Skeletal muscle satellite cell (primary cell): ENCODE results near the gene SFMBT1.

ENCODE experiments used
- H3K27me3 ChIP-seq: 2 replicates; pipeline ENCODE4 v1.7.0; 2013; ENCODE audit warnings: low read length; ENCODE audit not compliant: control insufficient read depth, insufficient read depth
- H3K36me3 ChIP-seq: 2 replicates; pipeline ENCODE4 v1.7.0; 2013; ENCODE audit warnings: mild to moderate bottlenecking, control low read depth, low read length; ENCODE audit not compliant: insufficient read depth
- H3K4me1 ChIP-seq: 2 replicates; pipeline ENCODE4 v1.7.0; 2013; ENCODE audit warnings: low read length; ENCODE audit not compliant: control insufficient read depth, insufficient read depth
- H3K4me2 ChIP-seq: 2 replicates; pipeline ENCODE4 v1.7.0; 2013; ENCODE audit warnings: mild to moderate bottlenecking, low read length
- H3K4me3 ChIP-seq: 2 replicates; pipeline ENCODE4 v1.7.0; 2013; ENCODE audit warnings: low read length
- H3K9ac ChIP-seq: 2 replicates; pipeline ENCODE4 v1.7.0; 2013; ENCODE audit warnings: mild to moderate bottlenecking, low read depth, low read length, moderate library complexity
- H3K9me3 ChIP-seq: replicated peaks from 2 replicates; pipeline ENCODE4 v1.7.0; 2013; ENCODE audit warnings: mild to moderate bottlenecking, control low read depth, low read length

The SFMBT1 gene

GRCh38 chr3:53030619-53031449 lies 15.0 kb downstream of the SFMBT1 start:
- H3K27me3 ChIP-seq: no peaks in the 10 kb centered on the region
- no peaks in the 10 kb centered on the region for H3K9me3 ChIP-seq
- no peak overlapping the region for H3K4me2 ChIP-seq
- H3K9ac ChIP-seq: no peak overlapping the region
- no peak overlapping the region for H3K4me3 ChIP-seq
- H3K36me3 ChIP-seq: no peaks in the 10 kb centered on the region
- no peaks in the 10 kb centered on the region for H3K4me1 ChIP-seq

GRCh38 chr3:53028641-53029040 lies 17.2 kb downstream of the SFMBT1 start:
- no peak overlapping the region for H3K4me2 ChIP-seq
- no peaks in the 10 kb centered on the region for H3K9me3 ChIP-seq
- no peaks in the 10 kb centered on the region for H3K4me1 ChIP-seq
- no peak overlapping the region for H3K4me3 ChIP-seq
- no peaks in the 10 kb centered on the region for H3K27me3 ChIP-seq
- H3K9ac ChIP-seq: no peak overlapping the region
- H3K36me3 ChIP-seq: no peaks in the 10 kb centered on the region

- Histone ChIP-seq H3K36me3 (no peaks in the 10 kb centered on the region), H3K4me1 (no peaks in the 10 kb centered on the region), H3K9ac (no peak overlapping the region), H3K27me3 (no peaks in the 10 kb centered on the region), H3K4me3 (no peak overlapping the region), H3K9me3 (no peaks in the 10 kb centered on the region), H3K4me2 (no peak overlapping the region)
These were observed 18.5 kb downstream of the SFMBT1 start for GRCh38 chr3:53027254-53027844.

DNA sequence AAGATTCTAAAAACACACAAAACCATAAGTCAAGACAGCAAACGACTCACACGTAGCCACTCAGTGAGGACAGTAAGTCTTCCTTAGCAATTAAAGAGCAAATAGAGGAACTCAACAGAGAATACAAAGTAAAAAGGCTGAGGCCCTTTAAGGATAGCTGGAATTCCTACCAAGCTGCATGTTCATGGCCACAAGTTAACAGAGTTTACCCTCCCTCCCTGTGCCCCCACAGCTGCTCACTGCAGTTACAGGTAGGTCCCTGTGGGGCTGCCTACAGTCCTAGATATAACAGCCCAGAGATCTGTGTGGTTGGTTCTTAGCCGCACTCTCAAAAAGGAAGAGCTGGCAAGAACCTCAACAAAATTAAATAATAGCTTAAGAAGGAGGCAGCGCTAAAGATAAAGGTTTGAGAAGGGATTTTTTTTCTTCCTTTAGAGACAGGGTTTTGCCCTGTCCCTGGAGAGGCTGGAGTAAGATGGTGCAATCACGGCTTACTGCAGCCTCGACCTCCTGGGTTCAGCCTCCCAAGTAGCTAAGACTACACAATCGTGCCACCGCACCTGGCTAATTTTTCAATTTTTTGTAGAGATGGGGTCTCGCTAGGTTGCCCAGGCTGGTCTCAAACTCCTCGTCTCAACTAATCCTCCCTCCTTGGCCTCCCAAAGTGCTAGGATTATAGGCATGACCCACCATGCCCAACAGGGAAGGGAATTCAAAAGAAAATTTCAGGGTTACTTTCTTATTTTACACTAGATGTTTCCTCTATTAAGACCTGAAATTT lies 19.3 kb downstream of the SFMBT1 start:
- H3K36me3 ChIP-seq: no peaks in the 10 kb centered on the region
- H3K27me3 ChIP-seq: no peaks in the 10 kb centered on the region
- no peak overlapping the region for H3K9ac ChIP-seq
- H3K9me3 ChIP-seq: no peaks in the 10 kb centered on the region
- H3K4me2 ChIP-seq: no peak overlapping the region
- H3K4me3 ChIP-seq: no peak overlapping the region
- no peaks in the 10 kb centered on the region for H3K4me1 ChIP-seq

- Histone ChIP-seq H3K27me3 (no peaks in the 10 kb centered on the region), H3K9ac (no peak overlapping the region), H3K9me3 (no peaks in the 10 kb centered on the region), H3K4me1 (no peaks in the 10 kb centered on the region), H3K4me2 (no peak overlapping the region), H3K4me3 (no peak overlapping the region), H3K36me3 (no peaks in the 10 kb centered on the region)
These were observed 21.6 kb downstream of the SFMBT1 start for GRCh38 chr3:53024315-53024714.

GRCh38 chr3:53023072-53023823 lies 22.6 kb downstream of the SFMBT1 start:
- no peak overlapping the region for H3K4me3 ChIP-seq
- no peaks in the 10 kb centered on the region for H3K4me1 ChIP-seq

GRCh38 chr3:53022647-53023046 lies 23.2 kb downstream of the SFMBT1 start:
- no peaks in the 10 kb centered on the region for H3K36me3 ChIP-seq
- no peak overlapping the region for H3K4me3 ChIP-seq
- H3K4me2 ChIP-seq: no peak overlapping the region
- no peak overlapping the region for H3K9ac ChIP-seq
- no peaks in the 10 kb centered on the region for H3K9me3 ChIP-seq
- no peaks in the 10 kb centered on the region for H3K4me1 ChIP-seq
- no peaks in the 10 kb centered on the region for H3K27me3 ChIP-seq

More at GRCh38 chr3:53023072-53023823, 22.6 kb downstream of the SFMBT1 start:
- Histone ChIP-seq H3K27me3 (no peaks in the 10 kb centered on the region), H3K9me3 (no peaks in the 10 kb centered on the region), H3K36me3 (no peaks in the 10 kb centered on the region), H3K4me2 (no peak overlapping the region), H3K9ac (no peak overlapping the region)

GRCh38 chr3:53016236-53016635 lies 29.6 kb downstream of the SFMBT1 start:
- Histone ChIP-seq H3K27me3 (no peaks in the 10 kb centered on the region), H3K36me3 (no peaks in the 10 kb centered on the region)

GRCh38 chr3:53011324-53011723 lies 34.5 kb downstream of the SFMBT1 start:
- H3K9me3 ChIP-seq: no peaks in the 10 kb centered on the region
- no peak overlapping the region for H3K4me3 ChIP-seq
- H3K4me2 ChIP-seq: no peak overlapping the region
- no peak overlapping the region for H3K9ac ChIP-seq
- H3K27me3 ChIP-seq: no peaks in the 10 kb centered on the region
- no peaks in the 10 kb centered on the region for H3K4me1 ChIP-seq
- no peaks in the 10 kb centered on the region for H3K36me3 ChIP-seq

More at GRCh38 chr3:53016236-53016635, 29.6 kb downstream of the SFMBT1 start:
- Histone ChIP-seq H3K9me3 (no peaks in the 10 kb centered on the region), H3K4me1 (no peaks in the 10 kb centered on the region), H3K4me2 (no peak overlapping the region), H3K4me3 (no peak overlapping the region), H3K9ac (no peak overlapping the region)

DNA sequence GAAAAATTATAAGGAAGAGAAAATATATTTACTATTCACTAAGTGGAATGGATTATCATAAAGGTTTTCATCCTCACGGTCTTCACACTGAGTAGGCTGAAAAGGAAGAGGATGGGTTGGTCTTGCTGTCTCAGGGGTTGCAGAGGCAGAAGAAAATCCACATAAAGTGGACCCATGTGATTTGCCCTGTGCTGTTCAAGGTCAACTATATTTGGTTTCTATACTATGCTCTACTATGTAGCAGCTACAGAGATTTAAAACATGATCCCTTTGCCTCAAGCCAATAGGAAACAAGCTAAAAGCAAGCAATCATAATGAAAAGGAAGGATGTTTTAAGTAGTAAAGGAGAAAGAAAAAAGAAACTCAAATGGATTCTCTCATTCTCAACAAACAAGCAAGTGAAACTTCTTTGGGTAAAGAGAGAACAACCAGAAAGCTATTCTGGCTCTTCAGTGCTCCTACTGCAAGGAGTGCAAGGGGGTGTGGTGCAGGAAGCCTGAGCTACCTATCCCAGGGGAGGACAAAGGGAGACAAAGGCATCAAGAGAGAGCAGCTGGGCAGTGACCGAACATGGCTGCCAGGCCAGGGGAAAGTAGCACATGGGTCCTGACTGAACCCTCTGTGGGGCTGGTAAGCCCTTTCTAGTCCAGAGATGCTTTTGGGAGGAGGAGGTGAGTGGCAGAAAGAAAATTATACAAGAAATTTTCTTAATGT lies 35.9 kb downstream of the SFMBT1 start:
- H3K4me3 ChIP-seq: no peak overlapping the region
- H3K9me3 ChIP-seq: no peaks in the 10 kb centered on the region
- H3K9ac ChIP-seq: no peak overlapping the region
- no peak overlapping the region for H3K4me2 ChIP-seq
- H3K36me3 ChIP-seq: no peaks in the 10 kb centered on the region
- no peaks in the 10 kb centered on the region for H3K4me1 ChIP-seq
- no peaks in the 10 kb centered on the region for H3K27me3 ChIP-seq
